ENCODE data around the gene TDRD7.

GRCh38 chr9:97521576-97522333 is 109.9 kb downstream of the TDRD7 start:
- TF ChIP-seq EZH2 (IDR thresholded peaks at IDR 0.05) = no peak
- TF ChIP-seq FOXP2 (optimal IDR thresholded peaks at IDR 0.05; ENCODE audit: control extremely low read depth, extremely low read length, insufficient read depth) = no peak

All from SK-N-MC (cell line).